IMR-90 (cell line): ENCODE measurements around the gene SLC12A8. TPM values are rescaled to one million over a fixed set of nuclear protein-coding genes. Genes with fewer than 3 reads are reported as not detected.

Experiments used
- ATAC-seq: fragments of 200-7000 bp; cut with Tn5 transposase; 2 replicates; pipeline ENCODE4 v1.9.1; 2020; ENCODE audit warnings: low read depth, mild to moderate bottlenecking, moderate library complexity
- BruUV-seq: library from RNA; stranded (reverse); fragments of 400-500 nt; replicated peaks from 2 replicates; lab custom pipeline; 2021; lab: Mats Ljungman, UMichigan
- CTCF ChIA-PET: fragments of 300-600 bp; formaldehyde crosslinking; extraction: SDS; loops from one replicate; lab custom pipeline; 2021; ENCODE audit warnings: antibody characterized with exemption; lab: Yijun Ruan, JAX
- POLR2A ChIA-PET: fragments of 300-600 bp; sonication (Branson Sonifier 250); formaldehyde crosslinking; loops from one replicate; lab custom pipeline; 2022; ENCODE audit warnings: antibody characterized with exemption; ENCODE audit not compliant: unreplicated experiment; lab: Charles Lee
- DNase-seq: peaks from one replicate; pipeline ENCODE4 v3.0.0; 2013
- H2AFZ ChIP-seq: replicated peaks from 2 replicates; pipeline ENCODE3; 2013; ENCODE audit warnings: low read length, mild to moderate bottlenecking; ENCODE audit not compliant: poor library complexity
- H2AK5ac ChIP-seq: 2 replicates; pipeline ENCODE4 v1.6.1; 2013; ENCODE audit warnings: low read depth, low read length, inconsistent platforms
- H2AK9ac ChIP-seq: replicated peaks from 2 replicates; pipeline ENCODE3; 2013; ENCODE audit warnings: mild to moderate bottlenecking, low read depth, low read length, moderate library complexity; ENCODE audit not compliant: poor library complexity
- H2BK120ac ChIP-seq: 2 replicates; pipeline ENCODE4 v1.6.1; 2013; ENCODE audit warnings: low read depth, low read length, inconsistent platforms
- H2BK15ac ChIP-seq: 3 replicates; pipeline ENCODE4 v1.6.1; 2013; ENCODE audit warnings: low read depth, low read length, inconsistent platforms
- H2BK20ac ChIP-seq: 2 replicates; pipeline ENCODE4 v1.6.1; 2013; ENCODE audit warnings: low read depth, mild to moderate bottlenecking, inconsistent platforms, low read length, moderate library complexity
- H2BK5ac ChIP-seq: 2 replicates; pipeline ENCODE4 v1.6.1; 2013; ENCODE audit warnings: mild to moderate bottlenecking, low read depth, low read length, inconsistent platforms; ENCODE audit not compliant: poor library complexity, severe bottlenecking
- H3K14ac ChIP-seq: replicated peaks from 2 replicates; pipeline ENCODE4 v1.6.1; 2013; ENCODE audit warnings: low read depth, low read length, inconsistent platforms
- H3K18ac ChIP-seq: 2 replicates; pipeline ENCODE4 v1.6.1; 2013; ENCODE audit warnings: low read depth, low read length, control low read depth
- H3K23ac ChIP-seq: 2 replicates; pipeline ENCODE4 v1.6.1; 2013; ENCODE audit warnings: low read depth, low read length, inconsistent platforms
- H3K27ac ChIP-seq: 2 replicates; pipeline ENCODE4 v1.5.1; 2013; ENCODE audit warnings: mild to moderate bottlenecking, control low read depth, low read length; ENCODE audit not compliant: insufficient read depth
- H3K27me3 ChIP-seq: 2 replicates; pipeline ENCODE4 v1.6.1; 2013; ENCODE audit warnings: low read length; ENCODE audit not compliant: control insufficient read depth, insufficient read depth
- H3K36me3 ChIP-seq: 2 replicates; pipeline ENCODE4 v1.6.1; 2013; ENCODE audit warnings: low read length, mixed read lengths; ENCODE audit not compliant: control insufficient read depth, insufficient read depth
- H3K4ac ChIP-seq: 2 replicates; pipeline ENCODE4 v1.6.1; 2013; ENCODE audit warnings: low read depth, low read length, inconsistent platforms
- H3K4me1 ChIP-seq: 2 replicates; pipeline ENCODE4 v1.6.1; 2013; ENCODE audit warnings: low read length, mixed read lengths; ENCODE audit not compliant: control insufficient read depth, insufficient read depth
- H3K4me2 ChIP-seq: 2 replicates; pipeline ENCODE4 v1.6.1; 2013; ENCODE audit warnings: low read depth, mild to moderate bottlenecking, control low read depth, low read length, moderate library complexity
- H3K4me3 ChIP-seq: 2 replicates; pipeline ENCODE4 v1.5.1; 2013; ENCODE audit warnings: low read depth, mild to moderate bottlenecking, control low read depth, low read length, moderate library complexity; ENCODE audit not compliant: insufficient read depth
- H3K56ac ChIP-seq: 2 replicates; pipeline ENCODE4 v1.6.1; 2013; ENCODE audit warnings: low read length, inconsistent platforms; ENCODE audit not compliant: insufficient read depth; ENCODE audit errors: extremely low read depth
- H3K79me1 ChIP-seq, 2 experiments: 2 replicates each; pipeline ENCODE4 v1.6.1; 2013; ENCODE audit warnings: low read length in 2 of 2, inconsistent platforms in 1 of 2, low read depth in 1 of 2
- H3K9ac ChIP-seq: 2 replicates; pipeline ENCODE4 v1.6.1; 2013; ENCODE audit warnings: low read depth, low read length, control low read depth
- H3K9me1 ChIP-seq: 2 replicates; pipeline ENCODE4 v1.6.1; 2013; ENCODE audit warnings: low read length, inconsistent platforms; ENCODE audit not compliant: insufficient read depth
- H3K9me3 ChIP-seq: 2 replicates; pipeline ENCODE4 v1.6.1; 2013; ENCODE audit warnings: low read length; ENCODE audit not compliant: control insufficient read depth, insufficient read depth
- H4K20me1 ChIP-seq: 2 replicates; pipeline ENCODE4 v1.6.1; 2013; ENCODE audit warnings: low read length, inconsistent platforms; ENCODE audit not compliant: insufficient read depth
- H4K5ac ChIP-seq: 2 replicates; pipeline ENCODE4 v1.6.1; 2013; ENCODE audit warnings: mild to moderate bottlenecking, low read depth, low read length, control low read depth
- H4K8ac ChIP-seq, 2 experiments: 2 replicates each; pipeline ENCODE4 v1.6.1; 2013; ENCODE audit warnings: low read depth in 2 of 2, low read length in 2 of 2, control low read depth in 1 of 2, inconsistent platforms in 1 of 2
- H4K91ac ChIP-seq: 2 replicates; pipeline ENCODE4 v1.6.1; 2013; ENCODE audit warnings: low read depth, low read length, inconsistent platforms; ENCODE audit not compliant: insufficient read depth
- CEBPB ChIP-seq: IDR thresholded peaks from 2 replicates; pipeline ENCODE4 v1.6.1; 2012; ENCODE audit warnings: low read depth, low read length, improper control_type of control experiment
- ELK1 ChIP-seq: fragments of 150-350 bp; IDR thresholded peaks from 2 replicates; pipeline ENCODE4 v1.6.1; 2016; ENCODE audit warnings: low read depth, mild to moderate bottlenecking, low read length, moderate library complexity, borderline replicate concordance
- NFE2L2 ChIP-seq: fragments of 150-350 bp; IDR thresholded peaks from 2 replicates; pipeline ENCODE4 v1.6.1; 2016; ENCODE audit warnings: low read depth, mild to moderate bottlenecking, low read length
- POLR2A ChIP-seq: IDR thresholded peaks from 2 replicates; pipeline ENCODE4 v1.6.1; 2012; ENCODE audit warnings: mild to moderate bottlenecking, low read depth, low read length
- USF2 ChIP-seq: fragments of 150-350 bp; IDR thresholded peaks from 2 replicates; pipeline ENCODE4 v1.6.1; 2017; ENCODE audit warnings: mild to moderate bottlenecking, antibody characterized with exemption, low read length, low read depth
- WGBS, 2 experiments: methylation state at CpG; one replicate each; pipeline versions ENCODE4 v1.1.5 to v1.1.7; 2013; ENCODE audit warnings: missing lambda C conversion rate in 2 of 2; ENCODE audit not compliant: insufficient read length in 1 of 2; ENCODE audit errors: extremely low coverage in 2 of 2; 5-methylcytosine and 5-hydroxymethylcytosine counted together
- dilution Hi-C: fragments of 300-500 bp; cut with HindIII; formaldehyde crosslinking; loops from one replicate; pipeline ENCODE4 v1.14.3; 2018; ENCODE audit warnings: low sequenced_read_pairs; ENCODE audit not compliant: unreplicated experiment
- in situ Hi-C: fragments of 300-500 bp; cut with MboI; formaldehyde crosslinking; loops from 3 replicates; pipeline ENCODE4 v1.14.3; 2019; ENCODE audit warnings: low sequenced_read_pairs, inconsistent platforms, mixed read lengths
- intact Hi-C: fragments of 100-400 bp; cut with micrococcal nuclease; formaldehyde crosslinking; loops from 2 replicates; pipeline ENCODE4 v1.10.0; 2022
- polyA plus RNA-seq, 3 experiments: library from polyadenylated mRNA; depleted of rRNA; stranded (reverse); fragments of >200 nt; gene quantifications; 2 replicates each; pipeline ENCODE4 v1.2.3, GENCODE V29; 2012; ENCODE audit warnings: low replicate concordance in 1 of 3
- total RNA-seq: library from RNA; depleted of rRNA; stranded (reverse); fragments of >200 nt; gene quantifications from 2 replicates; pipeline ENCODE4 v1.2.3, GENCODE V29; 2012

The SLC12A8 gene
- total and polyA plus RNA-seq, 2 of the 4 experiments (the other 2 are of a cell fraction), result 2.2 to 4.3 TPM

GRCh38 chr3:125033616-125034015 is 178.9 kb downstream of the SLC12A8 start:
- no peak for TF ChIP-seq ELK1
- no peak for TF ChIP-seq POLR2A
- no peak for TF ChIP-seq NFE2L2
- TF ChIP-seq USF2, result no peak
- TF ChIP-seq CEBPB, result no peak
- no peaks in the 10 kb centered on the region for H3K9me3 ChIP-seq
- peaks cover 69% of the 10 kb centered on the region for H4K20me1 ChIP-seq
- no TSS peak for BruUV-seq
- CTCF ChIA-PET, result no interaction called here
- H3K4me1 ChIP-seq, result peaks cover 13% of the 10 kb centered on the region
- intact Hi-C loops, result no loop called here
- no peak overlapping the region for H3K23ac ChIP-seq
- no peak overlapping the region for H3K4ac ChIP-seq
- H2BK15ac ChIP-seq, result no peak overlapping the region
- dilution Hi-C loops, result no loop called here
- no peak overlapping the region for H3K4me3 ChIP-seq
- no peak overlapping the region for H2AFZ ChIP-seq
- peaks cover 17% of the 10 kb centered on the region for H3K36me3 ChIP-seq
- H3K79me1 ChIP-seq, result peaks cover 46 to 76% of the 10 kb centered on the region in 2 experiments
- H4K91ac ChIP-seq, result no peak overlapping the region
- no peak for ATAC-seq
- no peak overlapping the region for H3K4me2 ChIP-seq
- no peak overlapping the region for H2AK9ac ChIP-seq
- H3K27me3 ChIP-seq, result no peaks in the 10 kb centered on the region
- no peak overlapping the region for H2BK120ac ChIP-seq
- in situ Hi-C loops, result no loop called here
- peaks cover 20% of the 10 kb centered on the region for H3K9me1 ChIP-seq
- H2BK20ac ChIP-seq, result no peak overlapping the region
- no peak overlapping the region for H3K56ac ChIP-seq
- H3K9ac ChIP-seq, result no peak overlapping the region
- no peak overlapping the region for H2AK5ac ChIP-seq
- 100% methylated on average over 4 of the region's 14 CpGs; no CpG with 5 or more reads in 1 of the 2 experiments for WGBS, 2 experiments
- H4K8ac ChIP-seq, result no peak overlapping the region
- H3K27ac ChIP-seq, result no peak overlapping the region
- no peak overlapping the region for H3K14ac ChIP-seq
- no peak overlapping the region for H3K18ac ChIP-seq
- POLR2A ChIA-PET, result no interaction called here
- DNase-seq, result no peak
- no peak overlapping the region for H4K5ac ChIP-seq
- no peak overlapping the region for H2BK5ac ChIP-seq
